GM15510 (cell line): Measurements from ENCODE around the gene TMEM132A.
A peak's percentile ranks its signal among the peaks of the same experiment; 100 is the strongest.

Experiments used
- POLR2A ChIP-seq: IDR thresholded peaks from 3 replicates; pipeline ENCODE4 v1.6.1; 2011; ENCODE audit warnings: borderline replicate concordance; ENCODE audit not compliant: insufficient read length; ENCODE audit errors: extremely low read depth

The TMEM132A gene

GRCh38 chr11:60924906-60925853 is 920 bp downstream of the TMEM132A start:
- TF ChIP-seq POLR2A, result no peak

- no peak for TF ChIP-seq POLR2A
These were observed 1.6 kb downstream of the TMEM132A start for GRCh38 chr11:60925868-60926267.

GRCh38 chr11:60926500-60926899 is 2.2 kb downstream of the TMEM132A start:
- TF ChIP-seq POLR2A, result no peak

GRCh38 chr11:60927061-60927592 is 2.9 kb downstream of the TMEM132A start:
- no peak for TF ChIP-seq POLR2A

- TF ChIP-seq POLR2A, result no peak
These were observed 3.3 kb downstream of the TMEM132A start for GRCh38 chr11:60927600-60927999.

GRCh38 chr11:60928563-60929001 is 4.3 kb downstream of the TMEM132A start:
- no peak for TF ChIP-seq POLR2A

GRCh38 chr11:60929764-60930163 is 5.5 kb downstream of the TMEM132A start:
- no peak for TF ChIP-seq POLR2A

- no peak for TF ChIP-seq POLR2A
These were observed 6.1 kb downstream of the TMEM132A start for GRCh38 chr11:60930394-60930793.

GRCh38 chr11:60931917-60932316 is 7.7 kb downstream of the TMEM132A start:
- TF ChIP-seq POLR2A, result no peak

- TF ChIP-seq POLR2A, result no peak
These were observed 8.5 kb downstream of the TMEM132A start for GRCh38 chr11:60932605-60933356.

GRCh38 chr11:60933416-60934123 is 9.3 kb downstream of the TMEM132A start:
- no peak for TF ChIP-seq POLR2A

- TF ChIP-seq POLR2A, result no peak
These were observed 10.0 kb downstream of the TMEM132A start for GRCh38 chr11:60934124-60934789.

- TF ChIP-seq POLR2A, result peak; percentile 19
These were observed 10.7 kb downstream of the TMEM132A start for GRCh38 chr11:60934790-60935605.

GRCh38 chr11:60935676-60936442 is 11.6 kb downstream of the TMEM132A start:
- peak; percentile 1 for TF ChIP-seq POLR2A
